Activated naive CD8-positive, alpha-beta T cell treated with anti-CD3 and anti-CD28 coated beads, Interleukin-2, amount 10 ng/mL, durations not matched to agents 7 days and 5 days (primary cell): ENCODE data around the gene SHLD1. TPM values are rescaled to one million over a fixed set of nuclear protein-coding genes. Genes with fewer than 3 reads are reported as not detected.
"Not testable (repeated sequence)": the region's sequence is repeated elsewhere in the genome, so short reads cannot be mapped to it uniquely, and the experiment has no call there.

Experiments used
- ATAC-seq: fragments of 150-1000 bp; cut with Tn5 transposase; one replicate; pipeline ENCODE4 v1.10.0; 2021; ENCODE audit warnings: low read depth, moderate library complexity
- POLR2A ChIA-PET: fragments of 350-600 bp; sonication (Branson Sonifier 250); formaldehyde crosslinking; loops from one replicate; lab custom pipeline; 2021; ENCODE audit warnings: antibody characterized with exemption; lab: Charles Lee
- DNase-seq: peaks from one replicate; pipeline ENCODE4 v3.0.0; 2021
- H3K27ac Mint-ChIP-seq: one replicate; pipeline ENCODE4 v1.8.0; 2022; ENCODE audit warnings: mild to moderate bottlenecking, mixed read lengths
- H3K27me3 Mint-ChIP-seq: one replicate; pipeline ENCODE4 v1.8.0; 2022; ENCODE audit warnings: mild to moderate bottlenecking, moderate library complexity, mixed read lengths
- H3K36me3 Mint-ChIP-seq: one replicate; pipeline ENCODE4 v1.8.0; 2021; ENCODE audit warnings: mild to moderate bottlenecking, mixed read lengths
- H3K4me1 Mint-ChIP-seq: one replicate; pipeline ENCODE4 v1.8.0; 2021; ENCODE audit warnings: mixed read lengths
- H3K4me3 Mint-ChIP-seq: one replicate; pipeline ENCODE4 v1.8.0; 2022; ENCODE audit warnings: mild to moderate bottlenecking, moderate library complexity, mixed read lengths
- H3K9me3 Mint-ChIP-seq: one replicate; pipeline ENCODE4 v1.8.0; 2021; ENCODE audit warnings: mixed read lengths
- total RNA-seq, 2 experiments: library from RNA; stranded (reverse); gene quantifications; one replicate each; pipeline ENCODE4 v1.2.3, GENCODE V29; 2021

The SHLD1 gene, protein sequence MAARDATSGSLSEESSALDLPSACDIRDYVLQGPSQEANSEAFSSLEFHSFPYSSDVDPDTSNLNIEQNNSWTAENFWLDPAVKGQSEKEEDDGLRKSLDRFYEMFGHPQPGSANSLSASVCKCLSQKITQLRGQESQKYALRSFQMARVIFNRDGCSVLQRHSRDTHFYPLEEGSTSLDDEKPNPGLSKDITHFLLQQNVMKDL
- 1 to 10 TPM; 8.1 to 8.4 TPM for total RNA-seq

DNA sequence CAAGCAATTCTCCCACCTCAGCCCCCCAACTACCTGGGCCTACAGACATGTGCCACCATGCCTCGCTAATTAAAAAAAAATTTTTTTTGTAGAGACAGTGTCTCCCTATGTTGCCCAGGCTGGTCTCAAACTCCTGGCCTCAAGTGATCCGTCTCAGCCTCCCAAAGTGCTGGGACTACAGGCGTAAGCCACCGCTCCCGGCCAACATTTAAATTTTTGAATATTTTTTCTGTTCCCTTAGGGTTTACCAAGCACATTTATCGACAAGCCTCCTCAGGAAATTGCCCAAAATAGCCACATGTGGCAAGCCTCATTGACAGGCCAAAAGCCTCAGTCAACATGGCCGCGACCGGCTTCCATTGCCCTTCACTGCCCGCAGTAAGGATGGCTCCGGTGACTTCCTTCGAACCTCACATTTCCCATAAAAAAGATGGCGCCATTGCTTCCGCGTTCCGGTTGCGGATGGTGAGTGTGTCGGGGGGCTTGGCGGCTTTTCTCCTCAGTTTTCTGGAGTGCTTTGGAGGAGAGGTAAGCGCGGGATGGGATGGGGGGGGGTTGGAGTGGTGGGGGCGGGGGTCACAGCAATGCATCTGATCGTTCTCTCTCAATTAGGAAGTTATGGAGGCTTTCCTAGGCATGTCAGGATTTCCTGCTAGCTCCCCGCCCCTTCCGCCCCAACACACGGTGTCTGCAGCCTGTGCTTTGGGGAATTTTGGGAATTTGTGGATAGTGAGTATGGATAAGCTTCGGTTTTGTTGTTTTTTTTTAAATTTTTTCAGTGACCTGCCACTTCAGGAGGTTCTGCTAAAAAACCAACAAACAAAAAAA is at the start of gene SHLD1:
SHLD1 (plus strand) TSS at position 450 of the 828 bp plus-strand sequence. CDS start 22,465 bp downstream, outside the sequence.
- peaks cover 3% of the 10 kb centered on the region for H3K27me3 Mint-ChIP-seq
- H3K4me1 Mint-ChIP-seq, result peaks cover 17% of the 10 kb centered on the region
- POLR2A ChIA-PET, result interaction anchor here (0.6 to 1.0 kb wide), 2 partner anchors 19 to 36 kb away, joined by 3 read pairs; no protein-coding TSS in a partner anchor
- H3K4me3 Mint-ChIP-seq, result peak within 1 kb of the TSS; percentile 98
- peaks cover 13% of the 10 kb centered on the region for H3K36me3 Mint-ChIP-seq
- H3K9me3 Mint-ChIP-seq, result peaks cover 3% of the 10 kb centered on the region
- ATAC-seq (peak; percentile 95), DNase-seq (peak; percentile 75)
- H3K27ac Mint-ChIP-seq, result peak within 1 kb of the TSS; percentile 96

DNA sequence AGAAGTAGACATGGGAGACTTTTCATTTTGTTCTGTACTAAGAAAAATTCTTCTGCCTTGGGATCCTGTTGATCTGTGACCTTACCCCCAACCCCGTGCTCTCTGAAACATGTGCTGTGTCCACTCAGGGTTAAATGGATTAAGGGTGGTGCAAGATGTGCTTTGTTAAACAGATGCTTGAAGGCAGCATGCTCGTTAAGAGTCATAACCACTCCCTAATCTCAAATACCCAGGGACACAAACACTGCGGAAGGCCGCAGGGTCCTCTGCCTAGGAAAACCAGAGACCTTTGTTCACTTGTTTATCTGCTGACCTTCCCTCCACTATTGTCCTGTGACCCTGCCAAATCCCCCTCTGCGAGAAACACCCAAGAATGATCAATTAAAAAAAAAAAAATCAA is 47.9 kb upstream of the SHLD1 start:
- H3K4me3 Mint-ChIP-seq, H3K36me3 Mint-ChIP-seq, H3K27ac Mint-ChIP-seq, DNase-seq, H3K27me3 Mint-ChIP-seq, H3K4me1 Mint-ChIP-seq, ATAC-seq, H3K9me3 Mint-ChIP-seq, POLR2A ChIA-PET: not testable (repeated sequence)

DNA sequence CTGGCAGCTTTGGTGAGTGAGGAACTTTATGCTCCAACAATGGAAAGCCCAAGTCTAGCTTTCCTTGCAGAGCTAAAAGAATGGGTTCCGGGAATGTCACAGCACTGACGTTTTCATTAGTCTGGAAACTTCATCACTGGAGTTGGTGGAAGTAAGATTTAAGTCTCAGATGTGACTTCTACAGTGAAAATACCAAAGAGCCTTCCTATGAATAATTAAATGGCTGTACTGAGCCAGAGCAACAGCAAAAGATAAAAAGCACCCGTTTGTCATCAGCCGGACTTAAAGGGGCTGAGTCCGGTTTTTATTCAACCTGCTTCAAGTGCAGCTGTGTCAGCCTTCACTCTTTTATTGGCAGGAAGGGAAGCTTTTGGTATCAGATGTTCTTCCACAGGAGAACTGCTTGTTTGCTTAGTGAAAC is 46.5 kb upstream of the SHLD1 start:
- Mint-ChIP-seq H3K36me3 (no peaks in the 10 kb centered on the region), H3K4me1 (no peaks in the 10 kb centered on the region), H3K4me3 (no peak overlapping the region), H3K27me3 (no peaks in the 10 kb centered on the region), H3K9me3 (no peaks in the 10 kb centered on the region), H3K27ac (no peak overlapping the region)
- DNase-seq, result no peak
- POLR2A ChIA-PET, result no interaction called here
- ATAC-seq, result no peak

DNA sequence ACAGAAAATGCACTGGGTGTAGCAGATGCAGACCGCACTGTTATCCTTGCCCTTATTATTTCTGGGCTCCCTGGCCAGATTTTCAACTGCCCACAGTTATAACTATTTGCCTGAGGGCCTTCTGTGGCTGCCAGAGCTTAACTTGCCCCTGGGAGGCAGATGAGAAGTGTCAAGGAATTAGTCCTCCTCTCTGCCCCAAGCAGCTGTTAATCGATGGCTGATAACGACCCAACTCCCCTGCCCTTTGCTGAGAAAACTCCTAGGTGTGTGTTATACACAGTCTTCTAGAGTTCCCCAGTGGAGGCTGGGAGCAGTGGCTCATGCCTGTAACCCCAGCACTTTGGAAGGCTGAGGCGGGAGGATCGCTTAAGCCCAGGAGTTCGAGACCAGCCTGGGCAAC is 44.4 kb upstream of the SHLD1 start:
- ATAC-seq (no peak), DNase-seq (no peak)
- Mint-ChIP-seq H3K36me3 (no peaks in the 10 kb centered on the region), H3K27me3 (no peaks in the 10 kb centered on the region), H3K9me3 (no peaks in the 10 kb centered on the region), H3K27ac (no peak overlapping the region), H3K4me1 (no peaks in the 10 kb centered on the region), H3K4me3 (no peak overlapping the region)
- POLR2A ChIA-PET, result interaction anchor here (1.0 kb wide), 1 partner anchor 9 kb away, joined by 6 read pairs; no protein-coding TSS in a partner anchor

DNA sequence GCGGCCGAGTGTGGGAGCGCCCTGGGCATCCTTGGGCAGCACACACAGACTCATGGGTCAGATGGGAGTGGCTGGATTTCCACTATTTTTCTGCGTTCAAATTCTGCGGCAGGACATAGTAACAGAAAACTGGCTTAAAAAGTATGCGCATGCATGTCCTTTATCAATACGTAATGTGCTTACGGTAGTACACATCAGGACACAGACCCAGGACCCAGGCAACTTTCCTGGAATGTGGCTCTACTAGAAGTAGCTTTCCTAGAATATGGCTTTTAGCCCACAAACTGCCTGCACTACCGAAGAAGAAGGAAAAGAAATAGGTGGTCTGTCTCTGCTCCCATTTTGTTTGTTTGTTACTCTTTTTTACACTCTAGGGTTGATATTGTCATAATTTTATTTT is 43.4 kb upstream of the SHLD1 start:
- POLR2A ChIA-PET, result interaction anchor here (0.6 kb wide), 1 partner anchor 80 kb away, joined by 3 read pairs; no protein-coding TSS in a partner anchor
- no peak overlapping the region for H3K27ac Mint-ChIP-seq

DNA sequence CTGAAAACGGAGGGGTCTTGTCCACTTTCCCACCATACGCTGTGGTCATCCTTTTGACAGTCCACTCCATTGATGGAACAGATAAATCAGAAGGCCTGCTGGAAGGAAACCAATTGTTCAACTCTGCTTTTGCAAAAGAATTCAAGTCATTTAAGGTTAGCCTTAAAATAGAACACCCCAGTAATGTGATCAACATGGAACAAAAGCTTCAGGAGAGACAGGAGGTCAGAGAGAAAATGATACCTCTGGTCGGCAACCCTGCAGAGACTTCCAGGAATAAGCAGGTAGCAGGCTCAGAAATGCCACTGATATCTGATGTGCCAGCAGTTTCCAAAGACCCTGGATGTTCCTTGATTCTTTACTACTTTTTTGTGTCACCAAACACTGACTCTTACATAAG is 39.6 kb upstream of the SHLD1 start:
- DNase-seq, result no peak
- no peak for ATAC-seq
- Mint-ChIP-seq H3K27me3 (no peaks in the 10 kb centered on the region), H3K9me3 (peaks cover 3% of the 10 kb centered on the region), H3K4me3 (no peak overlapping the region), H3K4me1 (peaks cover 15% of the 10 kb centered on the region), H3K27ac (no peak overlapping the region), H3K36me3 (no peaks in the 10 kb centered on the region)
- POLR2A ChIA-PET, result no interaction called here

More for the DNA sequence above, 43.4 kb upstream of the SHLD1 start:
- H3K27me3 Mint-ChIP-seq, result no peaks in the 10 kb centered on the region
- no peaks in the 10 kb centered on the region for H3K4me1 Mint-ChIP-seq
- ATAC-seq, result no peak
- H3K36me3 Mint-ChIP-seq, result no peaks in the 10 kb centered on the region
- no peak overlapping the region for H3K4me3 Mint-ChIP-seq
- H3K9me3 Mint-ChIP-seq, result no peaks in the 10 kb centered on the region
- DNase-seq, result no peak

DNA sequence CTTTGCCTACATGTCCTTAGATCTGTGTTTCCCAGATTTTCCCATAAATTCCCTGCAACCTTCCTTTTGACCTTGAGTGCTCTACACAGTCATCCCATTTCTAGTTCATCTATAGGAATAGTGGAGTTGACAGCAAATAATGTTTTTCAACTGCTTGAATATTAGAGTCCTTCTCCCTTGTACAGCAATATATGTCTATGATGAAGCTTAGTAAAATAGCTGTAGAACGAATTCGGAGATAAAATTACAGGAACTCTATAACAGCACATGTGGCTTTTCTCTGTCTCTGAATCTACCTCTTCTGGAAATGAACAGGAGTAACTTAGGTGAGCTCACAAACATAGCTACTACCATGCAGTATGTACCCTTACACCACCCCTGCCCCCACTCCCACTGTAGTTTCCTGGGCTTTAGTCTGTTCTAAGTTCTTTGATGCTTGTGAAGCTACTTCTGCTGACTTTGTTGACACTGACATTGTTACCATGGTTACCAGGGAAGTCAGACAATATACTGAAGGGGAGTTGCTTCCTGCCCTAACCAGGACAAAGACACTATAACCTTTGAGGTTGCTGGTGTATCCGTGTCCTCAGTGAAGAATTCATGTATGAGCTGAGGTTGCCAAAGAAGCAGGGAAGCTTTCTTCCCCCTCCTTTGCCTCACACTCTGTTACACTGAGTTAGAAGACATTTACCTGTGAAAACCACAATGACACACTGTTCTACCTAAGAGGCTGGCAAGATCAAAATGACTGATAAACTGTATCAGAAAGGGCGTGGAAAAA is 35.8 kb upstream of the SHLD1 start:
- Mint-ChIP-seq H3K9me3 (peaks cover 3% of the 10 kb centered on the region), H3K27me3 (no peaks in the 10 kb centered on the region), H3K36me3 (no peaks in the 10 kb centered on the region), H3K27ac (peak overlapping the region; percentile 73), H3K4me3 (peak overlapping the region; percentile 39), H3K4me1 (peaks cover 19% of the 10 kb centered on the region)
- POLR2A ChIA-PET, result interaction anchor here (0.6 to 1.3 kb wide), 5 partner anchors 9 to 165 kb away, joined by 3 to 6 read pairs (median 5); partner anchors contain the start of gene SHLD1
- peak; percentile 48 for DNase-seq
- ATAC-seq, result peak; percentile 97

DNA sequence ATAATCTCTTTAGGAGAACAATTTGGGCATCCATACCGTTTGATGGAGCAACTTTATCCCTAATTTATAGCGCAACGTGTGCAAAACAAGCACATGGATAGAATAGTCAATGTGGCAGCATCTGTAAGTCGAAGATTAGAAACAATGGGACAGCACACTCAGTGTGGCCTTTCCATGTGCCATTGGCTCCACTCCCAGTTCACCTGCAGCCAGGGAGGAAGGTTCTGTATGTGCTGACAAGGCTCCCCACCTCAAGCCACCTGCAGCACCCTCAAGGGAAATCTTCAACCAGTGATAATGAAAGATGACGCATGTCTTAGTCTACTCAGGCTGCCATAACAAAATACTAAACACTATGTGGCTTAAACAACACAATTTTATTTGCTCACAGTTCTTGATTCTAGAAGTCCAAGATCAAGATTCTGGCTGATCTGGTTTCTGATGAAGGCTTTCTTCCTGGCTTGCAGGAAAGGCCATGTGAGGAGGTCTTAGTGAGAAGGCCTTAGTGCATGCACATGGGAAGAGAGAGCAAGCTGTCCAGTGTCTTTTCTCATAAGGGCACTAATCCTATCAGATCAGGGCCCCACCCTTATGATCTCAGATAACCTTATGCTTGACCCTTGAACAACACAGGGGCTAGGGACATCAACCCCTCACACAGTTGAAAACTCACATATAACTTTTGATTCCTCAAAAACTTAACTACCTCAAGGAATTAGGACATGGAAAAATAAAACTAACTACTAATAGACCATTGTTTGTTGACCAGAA is 34.9 kb upstream of the SHLD1 start:
- H3K27ac Mint-ChIP-seq, result peak overlapping the region; percentile 73
- ATAC-seq, result no peak
- POLR2A ChIA-PET, result interaction anchor here (0.6 to 1.3 kb wide), 3 partner anchors 10 to 122 kb away, joined by 4 to 6 read pairs (median 5); no protein-coding TSS in a partner anchor
- H3K4me1 Mint-ChIP-seq, result peaks cover 25% of the 10 kb centered on the region
- no peak overlapping the region for H3K4me3 Mint-ChIP-seq
- peaks cover 3% of the 10 kb centered on the region for H3K9me3 Mint-ChIP-seq
- H3K36me3 Mint-ChIP-seq, result no peaks in the 10 kb centered on the region
- no peak for DNase-seq
- no peaks in the 10 kb centered on the region for H3K27me3 Mint-ChIP-seq

DNA sequence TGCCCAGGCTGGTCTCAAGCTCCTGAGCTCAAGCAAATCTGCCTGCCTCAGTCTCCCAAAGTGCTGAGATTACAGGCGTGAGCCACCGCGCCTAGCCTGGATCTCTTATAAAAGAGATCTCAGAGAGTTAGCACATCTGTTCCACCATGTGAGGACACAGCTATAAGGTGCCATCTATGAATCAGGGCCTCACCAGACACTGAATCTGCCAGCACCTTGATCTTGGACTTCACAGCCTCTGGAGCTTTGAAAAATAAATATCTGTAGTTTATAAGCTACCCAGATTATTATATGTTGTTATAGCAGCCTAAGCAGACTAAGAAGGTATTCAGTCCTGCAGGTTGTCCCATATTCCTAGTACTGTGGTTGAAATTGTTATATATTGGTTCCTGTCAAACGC is 33.2 kb upstream of the SHLD1 start:
- Mint-ChIP-seq H3K4me3 (no peak overlapping the region), H3K4me1 (peaks cover 29% of the 10 kb centered on the region)

DNA sequence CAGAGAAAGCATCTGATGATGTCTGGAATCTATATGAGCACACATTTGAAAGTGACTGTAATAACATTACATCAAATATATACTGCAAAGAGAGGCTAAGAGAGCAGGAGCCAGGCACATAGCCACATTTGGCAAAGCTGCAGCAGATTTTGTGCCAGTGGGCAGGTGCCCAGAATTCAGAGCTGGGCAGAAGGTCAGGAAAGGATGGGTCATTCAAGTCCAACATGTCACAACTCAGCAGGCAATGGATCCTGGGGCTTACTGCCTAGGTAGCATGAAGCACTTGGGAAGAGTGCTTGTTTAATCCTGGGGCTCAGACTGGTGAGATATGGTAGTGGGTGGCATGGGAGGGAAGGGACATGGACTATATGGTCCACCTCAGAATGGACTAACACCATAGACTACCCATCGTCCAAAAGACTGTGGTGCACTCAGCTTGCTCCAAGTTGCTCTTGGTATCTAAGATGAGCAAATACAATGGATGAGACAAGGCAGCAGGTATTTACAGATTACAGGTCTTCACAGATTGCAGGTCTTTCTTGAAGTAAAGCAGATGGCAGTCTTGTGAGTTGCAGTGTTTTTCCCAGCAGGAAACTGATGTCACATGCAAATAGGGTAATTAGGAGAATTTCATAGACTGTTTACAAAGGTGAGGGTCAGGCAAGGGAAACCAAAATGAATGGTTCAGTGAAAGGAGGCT is 31.2 kb upstream of the SHLD1 start:
- H3K9me3 Mint-ChIP-seq, result peaks cover 3% of the 10 kb centered on the region
- H3K27ac Mint-ChIP-seq, result no peak overlapping the region
- no peak for ATAC-seq
- peaks cover 28% of the 10 kb centered on the region for H3K4me1 Mint-ChIP-seq
- H3K4me3 Mint-ChIP-seq, result no peak overlapping the region
- POLR2A ChIA-PET, result no interaction called here
- no peaks in the 10 kb centered on the region for H3K27me3 Mint-ChIP-seq
- DNase-seq, result no peak
- no peaks in the 10 kb centered on the region for H3K36me3 Mint-ChIP-seq

More for the DNA sequence above, 33.2 kb upstream of the SHLD1 start:
- no peak for DNase-seq
- Mint-ChIP-seq H3K9me3 (peaks cover 3% of the 10 kb centered on the region), H3K27ac (no peak overlapping the region), H3K27me3 (no peaks in the 10 kb centered on the region), H3K36me3 (no peaks in the 10 kb centered on the region)
- POLR2A ChIA-PET, result no interaction called here
- ATAC-seq, result no peak

DNA sequence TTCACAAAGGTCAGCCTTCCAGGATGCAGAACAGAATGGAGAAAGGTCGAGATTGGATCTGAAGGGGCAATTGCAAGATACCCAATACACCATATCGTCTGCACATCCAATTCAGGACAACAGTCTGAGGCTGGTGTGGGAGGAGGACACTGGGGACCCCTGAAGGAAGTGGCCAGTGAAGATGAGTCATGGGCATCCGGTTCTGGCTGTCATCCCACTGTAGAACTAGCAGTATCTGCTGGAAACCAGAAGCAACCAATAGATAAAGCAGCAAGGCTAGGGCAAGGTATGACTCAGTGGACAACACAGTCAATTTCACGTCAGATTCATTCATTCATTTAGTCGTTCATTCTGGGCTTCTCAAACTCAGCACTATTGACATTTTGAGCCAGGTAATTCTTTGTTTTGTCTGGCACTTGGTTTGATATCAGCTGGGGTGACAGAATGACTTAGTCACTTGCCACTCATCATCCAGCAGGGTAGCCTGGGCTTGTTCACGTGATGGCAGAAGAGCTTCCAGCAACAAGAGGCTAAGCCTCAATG is 30.3 kb upstream of the SHLD1 start:
- H3K9me3 Mint-ChIP-seq, result peaks cover 2% of the 10 kb centered on the region
- ATAC-seq (no peak), DNase-seq (no peak)
- H3K36me3 Mint-ChIP-seq, result no peaks in the 10 kb centered on the region
- no peak overlapping the region for H3K27ac Mint-ChIP-seq
- H3K4me3 Mint-ChIP-seq, result no peak overlapping the region
- POLR2A ChIA-PET, result no interaction called here
- H3K27me3 Mint-ChIP-seq, result no peaks in the 10 kb centered on the region
- peaks cover 22% of the 10 kb centered on the region for H3K4me1 Mint-ChIP-seq

DNA sequence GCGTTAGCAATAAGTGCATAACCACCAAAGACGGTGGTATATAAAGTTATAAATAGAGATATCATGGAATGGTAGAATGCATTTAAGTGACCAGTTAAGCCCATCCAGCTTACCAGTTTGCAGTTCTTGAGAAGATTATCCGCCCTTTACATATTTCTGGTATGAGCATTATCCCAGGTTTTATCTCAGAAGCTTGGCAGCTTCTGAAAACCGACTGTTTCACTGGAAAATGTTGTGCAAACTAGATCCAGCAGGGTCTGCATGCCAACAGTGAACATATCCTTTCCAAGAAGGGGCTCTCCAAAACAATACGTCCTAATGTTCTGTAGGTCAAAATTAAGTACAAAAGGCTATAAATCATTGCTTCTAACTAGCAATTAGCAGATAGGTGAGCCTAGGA is 29.5 kb upstream of the SHLD1 start:
- H3K27me3 Mint-ChIP-seq, result no peaks in the 10 kb centered on the region
- ATAC-seq (no peak), DNase-seq (no peak)
- POLR2A ChIA-PET, result no interaction called here
- no peak overlapping the region for H3K4me3 Mint-ChIP-seq
- no peaks in the 10 kb centered on the region for H3K36me3 Mint-ChIP-seq
- H3K9me3 Mint-ChIP-seq, result no peaks in the 10 kb centered on the region
- H3K4me1 Mint-ChIP-seq, result peaks cover 18% of the 10 kb centered on the region
- no peak overlapping the region for H3K27ac Mint-ChIP-seq
